Femur (tissue), 1 donor: ENCODE measurements around the gene CCNK.

Experiments
- DNase-seq: peaks from one replicate; pipeline ENCODE4 v3.0.0-alpha.2; 2017

The CCNK gene

DNA sequence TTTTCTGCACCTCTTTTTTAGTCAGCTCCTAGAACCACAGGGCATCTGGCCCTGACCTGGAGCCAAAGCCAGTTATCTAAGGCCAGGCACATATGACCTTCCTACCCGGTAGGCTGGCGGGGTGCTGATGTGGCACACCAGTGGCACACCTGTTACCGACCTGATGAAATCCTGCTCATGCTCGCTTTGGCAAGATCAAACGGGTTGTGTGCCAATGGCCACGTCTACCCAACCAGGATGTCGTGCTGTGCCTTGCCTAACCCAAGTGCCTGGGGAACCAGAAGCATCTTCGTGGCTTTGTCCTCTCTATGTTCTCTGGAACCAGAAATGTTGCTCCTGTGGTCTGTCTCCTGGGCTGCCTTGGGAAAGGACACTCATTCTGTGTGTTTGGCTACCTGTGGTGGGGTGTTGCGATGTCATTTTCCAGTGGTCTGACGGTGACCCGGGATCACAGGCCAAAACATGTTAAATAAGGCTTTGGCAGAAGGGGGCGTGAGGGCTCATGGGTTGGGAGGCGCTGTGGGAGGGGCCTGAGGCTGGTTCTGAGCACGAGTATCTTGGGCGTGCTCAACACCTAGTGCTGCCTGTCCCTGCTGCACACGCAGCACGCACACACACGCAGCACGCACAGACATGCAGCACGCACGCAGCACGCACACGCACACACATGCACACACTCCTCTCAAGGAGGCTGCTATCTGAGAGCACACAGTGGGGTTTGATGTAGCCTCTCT lies 27.9 kb downstream of the CCNK start:
- DNase-seq: no peak

DNA sequence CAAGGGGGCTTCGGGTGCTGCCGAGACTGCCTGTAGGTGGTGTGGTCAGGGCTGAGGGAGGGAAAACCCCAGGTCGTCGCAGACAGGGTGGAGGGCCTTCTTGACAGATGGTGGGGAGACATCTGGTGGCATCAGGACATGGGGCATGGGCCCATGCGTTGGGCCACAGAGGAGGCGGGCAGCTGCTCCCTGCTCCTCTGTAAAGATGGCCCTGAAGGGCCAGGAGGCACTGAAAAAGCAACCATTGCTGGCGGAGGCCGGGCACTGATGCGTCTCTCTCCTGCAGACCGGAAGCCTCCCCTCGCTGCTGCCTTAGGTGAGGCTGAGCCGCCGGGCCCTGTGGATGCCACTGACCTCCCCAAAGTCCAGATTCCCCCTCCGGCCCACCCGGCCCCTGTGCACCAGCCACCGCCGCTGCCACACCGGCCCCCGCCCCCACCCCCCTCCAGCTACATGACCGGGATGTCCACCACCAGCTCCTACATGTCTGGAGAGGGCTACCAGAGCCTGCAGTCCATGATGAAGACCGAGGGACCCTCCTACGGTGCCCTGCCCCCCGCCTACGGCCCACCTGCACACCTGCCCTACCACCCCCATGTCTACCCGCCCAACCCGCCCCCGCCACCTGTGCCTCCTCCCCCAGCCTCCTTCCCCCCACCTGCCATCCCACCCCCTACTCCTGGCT lies 28.8 kb downstream of the CCNK start:
- no peak for DNase-seq

GRCh38 chr14:99510556-99511139 lies 29.4 kb downstream of the CCNK start:
- no peak for DNase-seq

DNA sequence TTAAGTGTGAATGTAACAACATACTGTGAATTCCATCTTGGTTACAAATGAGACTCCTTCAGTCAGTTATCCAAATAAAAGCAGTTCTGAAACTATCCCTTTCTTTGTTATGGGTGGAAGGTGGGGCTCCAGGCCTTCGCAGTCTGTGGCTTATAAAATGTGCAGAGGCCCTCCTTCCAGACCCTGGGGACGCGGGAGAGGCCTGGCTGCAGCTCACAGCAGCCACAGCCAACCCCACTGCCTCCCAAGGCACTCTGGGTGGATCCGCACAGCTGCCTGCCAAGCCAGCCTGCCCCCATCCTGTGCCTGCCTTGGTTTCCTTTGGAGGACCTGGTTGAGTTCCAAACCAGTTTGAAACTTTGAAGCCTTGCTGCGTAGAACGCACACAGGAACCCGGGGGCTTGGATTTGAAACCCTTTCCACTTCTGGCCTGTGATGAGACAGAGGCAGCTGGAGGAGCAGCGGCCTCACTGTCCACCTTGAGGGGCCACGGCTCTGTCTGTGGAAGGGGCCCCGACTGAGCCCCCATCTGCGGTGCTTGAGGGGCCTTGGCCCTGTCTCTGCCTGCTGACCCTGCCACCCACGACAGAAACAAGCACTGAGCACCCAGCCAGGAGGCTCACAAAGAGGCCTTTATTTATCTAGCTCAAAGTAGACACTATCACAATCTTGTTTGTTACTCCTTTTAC lies 30.4 kb downstream of the CCNK start:
- peak; percentile 60 for DNase-seq

GRCh38 chr14:99512110-99512449 lies 30.9 kb downstream of the CCNK start:
- DNase-seq: no peak

DNA sequence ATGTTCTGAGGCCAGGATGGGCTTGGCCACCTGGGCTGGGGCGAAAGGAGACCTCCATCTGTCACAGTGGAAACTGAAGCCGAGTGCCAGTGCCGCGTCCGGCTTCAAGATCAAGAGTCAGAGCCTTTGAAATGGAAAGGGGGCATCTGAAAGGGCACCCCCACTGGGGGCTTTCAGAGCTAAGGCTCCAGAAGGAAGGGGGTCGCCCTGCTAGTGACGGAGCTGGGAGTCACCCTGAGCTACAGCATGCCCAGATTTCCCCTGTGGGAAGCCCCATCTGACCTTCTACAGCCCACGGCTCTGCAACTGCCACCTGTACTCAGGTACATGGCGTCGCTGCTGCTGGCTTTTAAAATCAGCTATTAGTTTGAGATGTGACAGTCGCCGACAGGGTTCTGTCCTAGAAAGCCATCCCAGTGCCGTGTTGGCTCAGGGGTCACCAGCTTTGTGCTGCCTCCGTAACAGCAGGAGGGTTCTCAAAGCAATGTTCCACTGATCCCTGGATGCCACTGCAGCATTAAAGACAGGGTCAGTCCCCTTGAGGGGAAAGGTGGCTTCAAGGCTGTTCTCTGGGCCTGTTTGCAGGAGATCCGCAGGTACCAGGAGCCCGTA lies 31.5 kb downstream of the CCNK start:
- no peak for DNase-seq

DNA sequence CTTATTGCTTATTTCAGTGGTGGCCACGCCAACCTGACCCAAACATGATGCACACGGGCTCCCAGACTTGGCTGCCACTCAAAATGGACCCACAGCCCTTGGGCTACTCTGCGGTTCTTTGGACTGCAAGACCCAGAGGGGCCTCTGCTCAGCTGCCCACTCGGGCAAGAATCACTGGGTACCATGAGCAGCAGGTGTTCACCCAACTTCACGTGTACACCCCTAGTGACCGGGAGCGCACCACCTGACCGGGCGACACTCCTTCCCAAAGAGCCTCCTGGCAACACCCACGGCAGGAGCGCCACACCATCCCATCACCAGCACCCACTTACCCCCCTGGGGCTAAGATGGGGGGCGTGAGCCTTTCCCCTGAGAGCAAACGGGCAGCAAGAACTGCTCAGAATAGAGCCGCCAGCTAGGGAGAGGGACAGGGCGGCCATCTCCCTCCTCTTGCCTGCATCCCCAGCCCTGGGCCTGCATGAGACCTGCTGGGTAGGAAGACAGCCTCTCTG lies 32.0 kb downstream of the CCNK start:
- no peak for DNase-seq

GRCh38 chr14:99513946-99514551 lies 32.8 kb downstream of the CCNK start:
- peak; percentile 19 for DNase-seq

GRCh38 chr14:99514552-99515300 lies 33.5 kb downstream of the CCNK start:
- peak; percentile 18 for DNase-seq

GRCh38 chr14:99515301-99516155 lies 34.3 kb downstream of the CCNK start:
- DNase-seq: peak; percentile 21

GRCh38 chr14:99516156-99516870 lies 35.1 kb downstream of the CCNK start:
- DNase-seq: no peak

DNA sequence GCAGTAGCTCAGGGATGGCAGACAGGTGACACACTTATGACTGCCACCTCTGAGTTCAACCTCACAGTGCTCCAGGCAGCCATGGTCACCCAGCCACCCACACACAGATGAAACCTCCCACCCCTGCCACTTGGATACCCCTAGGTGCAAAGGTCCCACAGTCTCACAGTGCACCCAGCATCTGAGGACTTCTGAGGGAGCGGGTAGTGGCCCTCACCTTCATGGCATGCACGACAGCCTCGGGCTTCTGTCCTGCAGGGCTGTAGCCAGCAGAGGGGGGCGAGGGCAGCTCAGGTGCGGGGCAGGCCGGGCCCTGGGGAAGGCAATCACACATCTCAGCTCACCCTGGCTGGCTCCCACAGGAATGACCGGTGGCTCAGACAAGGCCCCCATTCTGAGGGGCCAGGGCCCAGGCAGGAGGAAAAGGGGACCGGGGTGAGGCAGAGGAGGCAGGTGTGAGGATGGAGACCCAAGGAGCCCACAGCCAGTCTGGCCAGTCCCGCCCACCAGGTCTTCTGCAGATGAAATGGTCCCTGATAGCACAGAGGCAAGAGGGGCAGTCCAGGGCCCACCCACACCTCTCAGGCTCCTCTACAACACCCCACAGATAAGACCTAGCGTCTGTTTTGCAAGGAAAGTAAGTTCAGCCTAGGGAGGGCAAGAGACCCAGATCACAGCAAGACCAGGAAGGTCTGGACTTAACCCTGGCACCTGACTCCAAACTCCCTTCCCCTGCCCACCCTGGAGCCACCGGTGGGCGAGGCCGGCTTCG lies 35.8 kb downstream of the CCNK start:
- peak; percentile 23 for DNase-seq

DNA sequence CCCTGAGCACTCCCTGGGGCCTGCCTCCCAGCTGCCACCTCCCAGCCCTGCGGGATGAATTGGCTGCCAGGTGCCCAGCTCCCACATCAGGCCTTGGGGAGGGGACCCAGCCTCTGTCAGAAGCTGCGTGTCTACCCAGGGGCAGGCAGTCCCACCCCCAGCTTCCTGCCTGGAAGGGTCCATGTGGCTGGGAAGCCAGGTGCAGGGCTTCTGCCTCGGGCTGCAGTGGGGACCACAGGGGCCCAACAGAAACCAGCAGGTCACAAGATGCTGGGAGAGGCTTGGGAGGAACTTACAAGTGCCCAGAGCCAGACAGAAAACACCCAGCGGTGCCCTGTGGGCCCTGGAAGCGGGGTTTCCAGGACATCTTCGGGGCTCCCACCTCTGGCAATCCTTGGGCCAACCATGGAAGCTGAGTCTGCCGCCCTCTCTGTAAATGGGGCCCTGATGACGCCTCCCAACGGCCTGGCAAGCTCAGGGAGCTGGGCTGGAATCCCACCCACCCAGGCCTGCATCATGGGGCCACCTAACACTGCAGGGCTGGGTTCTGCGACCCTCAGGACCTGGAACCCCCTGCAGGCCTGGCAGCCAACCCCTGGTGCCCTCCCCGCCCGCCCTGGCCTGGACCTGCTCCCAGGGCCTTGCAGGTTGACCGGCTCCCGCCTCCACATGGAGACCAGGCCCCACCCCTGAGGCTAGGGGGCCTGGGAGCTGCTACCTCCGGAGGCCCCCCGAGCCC lies 36.6 kb downstream of the CCNK start:
- peak; percentile 21 for DNase-seq

- DNase-seq: peak; percentile 76
These were observed 37.5 kb downstream of the CCNK start for GRCh38 chr14:99518441-99519346.

- no peak for DNase-seq
These were observed 38.2 kb downstream of the CCNK start for GRCh38 chr14:99519347-99519881.

- DNase-seq: no peak
These were observed 38.8 kb downstream of the CCNK start for GRCh38 chr14:99519931-99520421.

- DNase-seq: no peak
These were observed 39.4 kb downstream of the CCNK start for GRCh38 chr14:99520571-99521081.
